Erythroblast (primary cell): Measurements from ENCODE around the gene ITPRIP.

Experiments used
- GATA1 ChIP-seq: IDR thresholded peaks from 2 replicates; pipeline ENCODE4 v1.6.1; 2011; ENCODE audit warnings: low read depth, mild to moderate bottlenecking, control low read depth, low read length, moderate library complexity
- POLR2A ChIP-seq: IDR thresholded peaks from 2 replicates; pipeline ENCODE4 v1.6.1; 2011; ENCODE audit warnings: mild to moderate bottlenecking, low read length

- TF ChIP-seq POLR2A: no peak
- no peak for TF ChIP-seq GATA1
Observed at GRCh38 chr10:104387130-104387888, 49.0 kb upstream of the ITPRIP start.
